Measurements from ENCODE around the gene BARHL1.

Gene BARHL1

DNA sequence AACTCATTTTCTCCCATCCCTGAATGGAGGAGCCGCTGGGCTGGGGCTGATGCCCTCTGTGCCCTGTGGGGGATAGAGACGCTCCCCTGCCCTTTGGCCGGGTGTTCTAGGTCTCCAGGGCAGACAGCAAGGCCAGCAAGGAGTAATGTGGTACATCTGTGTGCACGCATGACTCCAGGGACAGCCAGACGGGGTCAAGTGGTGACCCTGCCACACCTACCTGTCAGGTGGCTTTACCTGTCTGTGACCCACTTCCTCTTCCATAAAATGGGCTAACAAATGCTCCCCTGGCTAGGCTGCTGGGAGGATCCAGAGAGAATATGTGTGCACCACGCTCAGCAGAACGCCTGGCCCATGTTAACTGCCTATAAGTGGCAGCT, 35.4 kb upstream of the BARHL1 start:
- ATAC-seq (replicated peaks; ENCODE audit: extremely low read depth, poor library complexity, severe bottlenecking) (no peak), DNase-seq (ENCODE audit: low spot score in 2 of 2) (no peak)
- Mint-ChIP-seq H3K4me3 (no peak overlapping the region), H3K27me3 (peaks cover 55% of the 10 kb centered on the region), H3K4me1 (no peaks in the 10 kb centered on the region), H3K27ac (ENCODE audit: low read depth) (no peak overlapping the region), H3K9me3 (no peaks in the 10 kb centered on the region), H3K36me3 (ENCODE audit: insufficient read depth) (peaks cover 2% of the 10 kb centered on the region)

GRCh38 chr9:132547436-132547835, 35.0 kb upstream of the BARHL1 start:
- ATAC-seq (replicated peaks; ENCODE audit: extremely low read depth, poor library complexity, severe bottlenecking) (no peak), DNase-seq (ENCODE audit: low spot score in 2 of 2) (no peak)
- Mint-ChIP-seq H3K36me3 (ENCODE audit: insufficient read depth) (peaks cover 2% of the 10 kb centered on the region), H3K27ac (ENCODE audit: low read depth) (no peak overlapping the region), H3K9me3 (no peaks in the 10 kb centered on the region), H3K27me3 (peaks cover 56% of the 10 kb centered on the region), H3K4me3 (no peak overlapping the region), H3K4me1 (no peaks in the 10 kb centered on the region)

GRCh38 chr9:132547976-132548730, 34.3 kb upstream of the BARHL1 start:
- ATAC-seq (replicated peaks; ENCODE audit: extremely low read depth, poor library complexity, severe bottlenecking) (no peak), DNase-seq (ENCODE audit: low spot score in 2 of 2) (no peak)
- no peak overlapping the region for H3K4me3 Mint-ChIP-seq
- no peak overlapping the region for H3K27ac Mint-ChIP-seq (ENCODE audit: low read depth)
- no peaks in the 10 kb centered on the region for H3K4me1 Mint-ChIP-seq
- H3K36me3 Mint-ChIP-seq (ENCODE audit: insufficient read depth) = peaks cover 2% of the 10 kb centered on the region
- H3K9me3 Mint-ChIP-seq = no peaks in the 10 kb centered on the region
- H3K27me3 Mint-ChIP-seq = peaks cover 59% of the 10 kb centered on the region

- Mint-ChIP-seq H3K27me3 (peaks cover 58% of the 10 kb centered on the region), H3K9me3 (no peaks in the 10 kb centered on the region), H3K4me1 (no peaks in the 10 kb centered on the region), H3K36me3 (ENCODE audit: insufficient read depth) (peaks cover 2% of the 10 kb centered on the region), H3K27ac (ENCODE audit: low read depth) (no peak overlapping the region), H3K4me3 (no peak overlapping the region)
- DNase-seq (ENCODE audit: low spot score in 2 of 2) (no peak), ATAC-seq (replicated peaks; ENCODE audit: extremely low read depth, poor library complexity, severe bottlenecking) (no peak)
Observed at GRCh38 chr9:132548751-132549640, 33.4 kb upstream of the BARHL1 start.

DNA sequence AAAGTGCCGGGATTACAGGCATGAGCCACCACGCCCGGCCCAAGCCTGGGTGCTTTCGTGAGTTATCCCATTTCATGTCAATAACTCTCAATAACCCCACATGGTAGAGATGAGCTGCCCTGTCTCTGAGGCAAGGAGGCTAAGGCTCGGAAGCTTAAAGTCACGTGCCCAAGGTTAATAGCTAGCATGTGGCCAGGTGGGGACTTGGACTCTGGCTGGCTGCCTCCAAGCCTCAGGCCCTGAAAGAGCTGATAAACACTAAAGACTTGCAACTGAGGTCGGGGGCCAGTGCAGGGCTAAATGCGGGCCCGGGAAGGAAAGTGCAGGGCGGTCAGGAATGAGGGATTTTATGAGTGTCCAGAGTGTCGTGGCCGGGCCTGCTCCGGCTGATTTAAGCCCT, 30.9 kb upstream of the BARHL1 start:
- H3K9me3 Mint-ChIP-seq = no peaks in the 10 kb centered on the region
- H3K36me3 Mint-ChIP-seq (ENCODE audit: insufficient read depth) = peaks cover 2% of the 10 kb centered on the region
- no peak overlapping the region for H3K4me3 Mint-ChIP-seq
- H3K27ac Mint-ChIP-seq (ENCODE audit: low read depth) = no peak overlapping the region
- DNase-seq (ENCODE audit: low spot score in 2 of 2) = no peak
- H3K27me3 Mint-ChIP-seq = peaks cover 57% of the 10 kb centered on the region
- ATAC-seq (replicated peaks; ENCODE audit: extremely low read depth, poor library complexity, severe bottlenecking) = no peak
- no peaks in the 10 kb centered on the region for H3K4me1 Mint-ChIP-seq

DNA sequence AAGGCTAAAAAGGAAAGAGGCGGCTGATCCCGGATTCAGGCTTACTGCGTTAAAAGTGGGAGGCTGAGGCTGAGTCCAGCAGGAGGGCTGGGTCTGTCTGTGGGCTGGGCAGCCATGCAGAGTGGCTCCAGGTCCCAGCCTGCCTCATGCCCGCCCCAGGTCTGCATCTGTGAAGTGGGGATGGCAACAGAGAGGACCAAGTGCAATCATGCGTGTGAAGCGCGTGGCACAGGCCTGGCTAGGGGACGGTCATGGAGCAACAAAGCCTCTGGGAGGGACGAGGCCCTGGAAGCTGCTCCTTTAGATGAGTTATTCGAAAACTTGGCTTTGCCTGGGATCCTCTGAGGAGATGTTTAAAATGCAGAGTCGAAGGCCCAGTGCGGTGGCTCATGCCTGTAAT, 30.4 kb upstream of the BARHL1 start:
- no peak for ATAC-seq (replicated peaks; ENCODE audit: extremely low read depth, poor library complexity, severe bottlenecking)
- Mint-ChIP-seq H3K36me3 (ENCODE audit: insufficient read depth) (peaks cover 2% of the 10 kb centered on the region), H3K27ac (ENCODE audit: low read depth) (no peak overlapping the region), H3K27me3 (peaks cover 56% of the 10 kb centered on the region), H3K9me3 (no peaks in the 10 kb centered on the region), H3K4me3 (no peak overlapping the region), H3K4me1 (no peaks in the 10 kb centered on the region)
- no peak for DNase-seq (ENCODE audit: low spot score in 2 of 2)

DNA sequence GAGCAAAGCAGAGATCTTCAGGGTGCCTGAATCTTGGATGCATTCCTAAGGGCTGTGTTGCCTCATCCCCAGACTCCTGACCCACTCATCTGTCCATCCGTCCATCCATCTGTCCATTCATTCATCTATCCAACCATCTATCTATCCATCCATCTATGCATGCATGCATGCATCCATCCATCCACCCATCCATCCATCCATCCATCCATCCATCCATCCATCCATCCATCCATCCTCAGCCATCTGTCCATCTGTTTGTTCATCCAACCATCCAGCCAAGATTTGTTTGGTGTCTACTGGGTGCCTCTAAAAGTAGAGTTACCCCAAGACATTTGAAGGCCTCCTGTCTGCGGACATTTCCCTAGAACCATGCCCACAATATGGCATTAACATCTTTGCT, 27.7 kb upstream of the BARHL1 start:
- Mint-ChIP-seq H3K27ac (ENCODE audit: low read depth) (no peak overlapping the region), H3K36me3 (ENCODE audit: insufficient read depth) (no peaks in the 10 kb centered on the region), H3K4me3 (no peak overlapping the region), H3K27me3 (peaks cover 62% of the 10 kb centered on the region), H3K9me3 (no peaks in the 10 kb centered on the region), H3K4me1 (no peaks in the 10 kb centered on the region)
- no peak for ATAC-seq (replicated peaks; ENCODE audit: extremely low read depth, poor library complexity, severe bottlenecking)
- DNase-seq (ENCODE audit: low spot score in 2 of 2) = no peak

DNA sequence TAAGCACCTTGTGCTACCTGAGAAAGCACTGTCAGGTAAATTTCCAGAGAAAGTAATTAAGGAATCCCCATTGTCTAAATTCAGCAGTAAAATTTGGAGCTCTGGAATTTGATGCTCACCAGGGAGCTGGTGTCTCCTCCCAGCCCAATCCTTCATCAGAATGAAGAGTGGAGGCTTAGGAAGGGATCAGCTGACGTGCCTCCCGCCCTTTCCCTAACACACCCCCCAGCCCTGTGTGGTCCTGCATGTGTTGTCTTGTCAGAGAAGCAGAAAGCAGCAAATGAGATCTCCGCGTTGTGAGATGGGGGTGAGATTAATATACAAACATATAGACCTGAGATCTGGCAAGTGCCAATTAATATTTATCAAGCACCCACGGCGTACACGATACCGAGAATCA, 26.9 kb upstream of the BARHL1 start:
- no peak overlapping the region for H3K4me3 Mint-ChIP-seq
- no peaks in the 10 kb centered on the region for H3K9me3 Mint-ChIP-seq
- no peak for DNase-seq (ENCODE audit: low spot score in 2 of 2)
- H3K4me1 Mint-ChIP-seq = no peaks in the 10 kb centered on the region
- H3K27ac Mint-ChIP-seq (ENCODE audit: low read depth) = no peak overlapping the region
- H3K36me3 Mint-ChIP-seq (ENCODE audit: insufficient read depth) = no peaks in the 10 kb centered on the region
- ATAC-seq (replicated peaks; ENCODE audit: extremely low read depth, poor library complexity, severe bottlenecking) = no peak
- peaks cover 69% of the 10 kb centered on the region for H3K27me3 Mint-ChIP-seq

DNA sequence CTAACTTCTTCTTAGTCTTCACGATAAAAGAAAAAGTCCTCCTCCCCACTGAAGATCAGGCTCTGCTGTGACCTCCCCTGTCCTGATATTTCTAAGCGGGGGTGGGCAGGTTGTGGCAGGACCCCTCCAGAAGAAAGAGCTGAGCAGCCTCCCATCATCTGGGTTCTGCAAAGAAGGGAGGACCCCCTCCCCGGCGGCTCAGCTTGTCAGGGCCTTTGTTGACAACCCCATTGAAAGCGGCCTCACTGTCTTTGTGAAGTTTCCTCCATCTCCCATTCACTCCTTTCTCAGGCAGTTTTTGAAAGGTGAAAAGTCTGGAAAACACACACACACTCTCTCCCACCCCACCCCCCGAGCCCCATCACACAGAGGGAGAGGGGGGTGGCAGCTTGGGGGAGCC, 26.2 kb upstream of the BARHL1 start:
- Mint-ChIP-seq H3K9me3 (no peaks in the 10 kb centered on the region), H3K4me3 (no peak overlapping the region), H3K27me3 (peaks cover 69% of the 10 kb centered on the region), H3K4me1 (no peaks in the 10 kb centered on the region), H3K27ac (ENCODE audit: low read depth) (no peak overlapping the region), H3K36me3 (ENCODE audit: insufficient read depth) (no peaks in the 10 kb centered on the region)
- ATAC-seq (replicated peaks; ENCODE audit: extremely low read depth, poor library complexity, severe bottlenecking) (no peak), DNase-seq (ENCODE audit: low spot score in 2 of 2) (no peak)

- H3K27me3 Mint-ChIP-seq = peaks cover 66% of the 10 kb centered on the region
- DNase-seq (ENCODE audit: low spot score in 2 of 2) (no peak), ATAC-seq (replicated peaks; ENCODE audit: extremely low read depth, poor library complexity, severe bottlenecking) (no peak)
- no peaks in the 10 kb centered on the region for H3K9me3 Mint-ChIP-seq
- H3K36me3 Mint-ChIP-seq (ENCODE audit: insufficient read depth) = no peaks in the 10 kb centered on the region
- H3K4me3 Mint-ChIP-seq = no peak overlapping the region
- no peaks in the 10 kb centered on the region for H3K4me1 Mint-ChIP-seq
- no peak overlapping the region for H3K27ac Mint-ChIP-seq (ENCODE audit: low read depth)
Observed at GRCh38 chr9:132556714-132557113, 25.7 kb upstream of the BARHL1 start.

- no peaks in the 10 kb centered on the region for H3K36me3 Mint-ChIP-seq (ENCODE audit: insufficient read depth)
- H3K4me1 Mint-ChIP-seq = no peaks in the 10 kb centered on the region
- ATAC-seq (replicated peaks; ENCODE audit: extremely low read depth, poor library complexity, severe bottlenecking) (no peak), DNase-seq (ENCODE audit: low spot score in 2 of 2) (no peak)
- peaks cover 61% of the 10 kb centered on the region for H3K27me3 Mint-ChIP-seq
- no peak overlapping the region for H3K4me3 Mint-ChIP-seq
- no peak overlapping the region for H3K27ac Mint-ChIP-seq (ENCODE audit: low read depth)
- no peaks in the 10 kb centered on the region for H3K9me3 Mint-ChIP-seq
Observed at GRCh38 chr9:132557159-132557558, 25.2 kb upstream of the BARHL1 start.

DNA sequence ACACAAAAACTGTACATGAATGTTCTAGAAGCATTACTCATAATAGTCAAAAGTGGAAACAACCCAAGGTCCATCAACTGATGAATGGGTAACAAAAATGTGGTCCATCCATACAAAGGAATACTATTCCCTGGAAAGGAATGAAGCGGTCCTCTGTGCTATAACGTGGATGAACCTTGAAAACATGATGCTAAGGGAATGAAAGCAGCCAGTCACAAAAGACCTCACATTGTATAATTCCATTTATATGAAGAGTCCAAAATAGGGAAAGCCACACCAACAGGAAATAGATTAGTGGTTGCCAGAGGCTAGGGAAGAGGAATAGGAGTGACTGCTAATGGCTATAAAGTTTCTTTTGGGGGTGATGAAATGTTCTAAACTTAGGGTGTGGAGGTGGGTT, 22.7 kb upstream of the BARHL1 start:
- no peak overlapping the region for H3K27ac Mint-ChIP-seq (ENCODE audit: low read depth)
- no peaks in the 10 kb centered on the region for H3K36me3 Mint-ChIP-seq (ENCODE audit: insufficient read depth)
- DNase-seq (ENCODE audit: low spot score in 2 of 2) = no peak
- ATAC-seq (replicated peaks; ENCODE audit: extremely low read depth, poor library complexity, severe bottlenecking) = no peak
- no peaks in the 10 kb centered on the region for H3K9me3 Mint-ChIP-seq
- no peak overlapping the region for H3K4me3 Mint-ChIP-seq
- no peaks in the 10 kb centered on the region for H3K4me1 Mint-ChIP-seq
- peaks cover 65% of the 10 kb centered on the region for H3K27me3 Mint-ChIP-seq

GRCh38 chr9:132560616-132561202, 21.7 kb upstream of the BARHL1 start:
- no peaks in the 10 kb centered on the region for H3K4me1 Mint-ChIP-seq

More at GRCh38 chr9:132560616-132561202, 21.7 kb upstream of the BARHL1 start:
- no peak for ATAC-seq (replicated peaks; ENCODE audit: extremely low read depth, poor library complexity, severe bottlenecking)
- Mint-ChIP-seq H3K27ac (ENCODE audit: low read depth) (no peak overlapping the region), H3K9me3 (no peaks in the 10 kb centered on the region), H3K27me3 (peaks cover 67% of the 10 kb centered on the region), H3K4me3 (no peak overlapping the region), H3K36me3 (ENCODE audit: insufficient read depth) (no peaks in the 10 kb centered on the region)
- DNase-seq (ENCODE audit: low spot score in 2 of 2) = no peak
